ENCODE measurements around the gene AMMECR1L.
A peak's percentile ranks its signal among the peaks of the same experiment; 100 is the strongest.
"Not testable (repeated sequence)": the region's sequence is repeated elsewhere in the genome, so short reads cannot be mapped to it uniquely, and the experiment has no call there.

AMMECR1L gene

GRCh38 chr2:127886593-127886935 is 808 bp upstream of the AMMECR1L start:
- not testable (repeated sequence) for DNase-seq

GRCh38 chr2:127884861-127885740 is 655 bp downstream of the AMMECR1L start:
- DNase-seq, result peak; percentile 7

GRCh38 chr2:127884436-127884835 is 1.3 kb downstream of the AMMECR1L start:
- DNase-seq, result no peak

- no peak for DNase-seq
Observed at GRCh38 chr2:127879899-127880298, 5.9 kb downstream of the AMMECR1L start.

GRCh38 chr2:127877626-127878025 is 8.1 kb downstream of the AMMECR1L start:
- no peak for DNase-seq

GRCh38 chr2:127877136-127877535 is 8.6 kb downstream of the AMMECR1L start:
- DNase-seq, result no peak

- DNase-seq, result no peak
Observed at GRCh38 chr2:127874378-127875269, 11.1 kb downstream of the AMMECR1L start.

GRCh38 chr2:127873707-127874303 is 12.0 kb downstream of the AMMECR1L start:
- no peak for DNase-seq

- no peak for DNase-seq
Observed at GRCh38 chr2:127872354-127872753, 13.4 kb downstream of the AMMECR1L start.

- DNase-seq, result no peak
Observed at GRCh38 chr2:127865926-127866325, 19.8 kb downstream of the AMMECR1L start.

GRCh38 chr2:127864877-127865276 is 20.9 kb downstream of the AMMECR1L start:
- no peak for DNase-seq

GRCh38 chr2:127862228-127862627 is 23.5 kb downstream of the AMMECR1L start:
- DNase-seq, result no peak

GRCh38 chr2:127860130-127860529 is 25.6 kb downstream of the AMMECR1L start:
- DNase-seq, result no peak

- DNase-seq, result no peak
Observed at GRCh38 chr2:127859712-127860085, 26.1 kb downstream of the AMMECR1L start.

GRCh38 chr2:127857265-127857808 is 28.4 kb downstream of the AMMECR1L start:
- DNase-seq, result no peak

- DNase-seq, result no peak
Observed at GRCh38 chr2:127853671-127854070, 32.1 kb downstream of the AMMECR1L start.

GRCh38 chr2:127852388-127852787 is 33.4 kb downstream of the AMMECR1L start:
- DNase-seq, result no peak

- DNase-seq, result no peak
Observed at GRCh38 chr2:127847931-127848330, 37.8 kb downstream of the AMMECR1L start.

- no peak for DNase-seq
Observed at GRCh38 chr2:127844973-127845372, 40.8 kb downstream of the AMMECR1L start.

GRCh38 chr2:127843677-127844076 is 42.1 kb downstream of the AMMECR1L start:
- DNase-seq, result no peak

GRCh38 chr2:127841466-127842178 is 44.1 kb downstream of the AMMECR1L start:
- no peak for DNase-seq

- no peak for DNase-seq
Observed at GRCh38 chr2:127840893-127841292, 44.9 kb downstream of the AMMECR1L start.

- no peak for DNase-seq
Observed at GRCh38 chr2:127834951-127835350, 50.8 kb downstream of the AMMECR1L start.
